PFSK-1 (cell line): ENCODE measurements around the gene POLR1D.

Experiments used
- POLR2AphosphoS5 ChIP-seq: IDR thresholded peaks from 2 replicates; pipeline ENCODE4 v1.6.1; 2012; ENCODE audit warnings: low read depth, mild to moderate bottlenecking, control low read depth, low read length, moderate library complexity
- REST ChIP-seq, 2 experiments: IDR thresholded peaks; 2 replicates each; pipeline versions ENCODE4 v1.6.1 to v1.8.0; 2011 to 2012; ENCODE audit warnings: low read depth in 2 of 2, low read length in 2 of 2, control low read depth in 1 of 2, inconsistent platforms in 1 of 2, mild to moderate bottlenecking in 1 of 2, moderate library complexity in 1 of 2; ENCODE audit not compliant: insufficient read depth in 1 of 2
- SIN3A ChIP-seq: IDR thresholded peaks from 2 replicates; pipeline ENCODE4 v1.6.1; 2012; ENCODE audit warnings: mild to moderate bottlenecking, low read length, moderate library complexity, borderline replicate concordance; ENCODE audit not compliant: insufficient read depth
- TAF1 ChIP-seq: IDR thresholded peaks from 2 replicates; pipeline ENCODE4 v1.6.1; 2012; ENCODE audit warnings: low read length, control low read depth, borderline replicate concordance; ENCODE audit not compliant: insufficient read depth

GRCh38 chr13:27632648-27633047 lies 11.0 kb downstream of the POLR1D start:
- TF ChIP-seq POLR2AphosphoS5 (no peak), SIN3A (no peak), REST (IDR thresholded peaks at IDR 0.05; ENCODE audit: insufficient read depth in 1 of 2, low read depth in 2 of 2, low read length in 2 of 2) (no peak), TAF1 (no peak)
